HepG2 (cell line): ENCODE data around the gene AP3D1. TPM values are rescaled to one million over a fixed set of nuclear protein-coding genes. Genes with fewer than 3 reads are reported as not detected.

ENCODE experiments used
- FOXO4 ChIP-seq: sonication (generic); formaldehyde crosslinking; conservative IDR thresholded peaks from 2 replicates; pipeline ENCODE4 v1.8.1; 2023; ENCODE audit warnings: missing genetic modification reagents
- KAT8 ChIP-seq: IDR thresholded peaks from 2 replicates; pipeline ENCODE4 v1.6.1; 2016; ENCODE audit warnings: missing genetic modification reagents, missing compliant biosample characterization
- ZFP37 ChIP-seq: sonication (generic); formaldehyde crosslinking; IDR thresholded peaks from 2 replicates; pipeline ENCODE4 v1.4.0; 2020; ENCODE audit warnings: missing genetic modification reagents, borderline replicate concordance
- ZHX1 ChIP-seq: sonication (generic); formaldehyde crosslinking; IDR thresholded peaks from 2 replicates; pipeline ENCODE4 v1.8.1; 2022; ENCODE audit warnings: low read depth, mild to moderate bottlenecking, missing genetic modification reagents
- ZNF142 ChIP-seq: sonication (generic); formaldehyde crosslinking; IDR thresholded peaks from 2 replicates; pipeline ENCODE4 v1.4.0; 2020; ENCODE audit warnings: missing genetic modification reagents
- polyA plus RNA-seq, 8 experiments: library from polyadenylated mRNA; depleted of rRNA in 3 of 8; stranded (reverse) in 7 of 8; unstranded in 1 of 8; fragments of >200 nt; fragmentation: Illumina TruSeq in 4 of 8; extraction: Trizol in 4 of 8; gene quantifications; 2 replicates each; pipeline versions ENCODE4 v1.2.1 to v1.2.3, GENCODE V29; 2011 to 2016; ENCODE audit warnings: low read depth in 4 of 8, missing spikeins in 1 of 8, mixed read lengths in 1 of 8; ENCODE audit not compliant: insufficient read depth in 1 of 8
- total RNA-seq, 5 experiments: library from RNA; depleted of rRNA; stranded (reverse); fragments of >200 nt; fragmentation: Illumina TruSeq; extraction: Trizol; gene quantifications; 2 replicates each; pipeline ENCODE4 v1.2.3, GENCODE V29; 2016; ENCODE audit warnings: low read depth in 1 of 5

The AP3D1 gene
- total and polyA plus RNA-seq, 2 of the 13 experiments (the other 11 are each of a cell fraction or from before 2014, with no cell fraction given): 68.0 to 82.6 TPM

GRCh38 chr19:2080336-2080988, 70.9 kb downstream of the AP3D1 start (continued):
- no peak for TF ChIP-seq ZFP37
- no peak for TF ChIP-seq FOXO4
- no peak for TF ChIP-seq KAT8
- no peak for TF ChIP-seq ZHX1
- TF ChIP-seq ZNF142: no peak
- TF ChIP-seq, all 625 proteins: peak for 0
